ENCODE measurements around the gene SERPINE2. TPM values are rescaled to one million over a fixed set of nuclear protein-coding genes. Genes with fewer than 3 reads are reported as not detected.
A peak's percentile ranks its signal among the peaks of the same experiment; 100 is the strongest.

SERPINE2 gene
- total RNA-seq: 1 to 10 TPM; 7.4 to 7.9 TPM

DNA sequence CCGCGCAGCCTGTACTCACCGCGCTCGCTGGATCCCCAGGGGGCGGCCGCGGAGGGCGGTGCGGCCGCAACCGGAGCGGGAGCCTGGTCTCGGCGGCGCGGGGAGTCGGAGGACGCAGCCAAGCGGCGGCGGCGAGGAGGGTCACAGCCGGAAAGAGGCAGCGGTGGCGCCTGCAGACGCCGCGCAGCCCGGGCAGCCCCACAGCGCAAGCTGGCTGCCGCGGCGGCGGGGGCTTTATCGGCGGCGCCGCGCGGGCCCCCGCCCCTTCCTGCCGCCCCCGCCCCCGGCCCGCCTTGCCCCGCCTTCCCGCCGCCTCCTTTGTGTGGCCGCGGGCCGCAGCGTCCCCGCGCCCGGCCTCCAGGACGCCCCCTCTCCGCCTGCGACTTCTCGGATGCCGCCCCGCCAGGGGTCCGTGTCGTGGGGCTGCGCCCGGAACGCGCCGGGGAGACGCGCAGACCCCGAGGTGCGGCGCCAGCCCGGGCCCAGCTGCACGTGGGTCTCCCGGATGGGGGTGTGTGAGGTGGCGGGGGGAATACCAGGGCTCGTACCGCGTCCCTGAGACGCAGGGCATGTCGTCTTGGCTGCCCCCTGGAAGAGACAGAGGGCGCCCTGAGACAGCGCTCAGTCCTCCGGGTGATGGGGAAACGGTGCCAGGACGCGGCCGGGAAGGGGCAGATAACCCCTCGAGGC, at the start of gene SERPINE2:
SERPINE2 (minus strand) TSS at position 207 of the 690 bp plus-strand sequence. CDS start 37,386 bp downstream, outside the sequence.
- Mint-ChIP-seq H3K9me3 (no peaks in the 10 kb centered on the region), H3K27ac (no peak within 1 kb of the TSS), H3K27me3 (peaks cover 68% of the 10 kb centered on the region), H3K4me1 (peaks cover 15% of the 10 kb centered on the region), H3K4me3 (peak within 1 kb of the TSS; percentile 81), H3K36me3 (ENCODE audit: low read depth) (no peaks in the 10 kb centered on the region)
- peak; percentile 47 for DNase-seq
- ChIA-PET CTCF (interaction anchor here (1.2 to 1.4 kb wide), 2 partner anchors 46 to 69 kb away, joined by 3 to 5 read pairs; no protein-coding TSS in a partner anchor), POLR2A (no interaction called here)

- H3K27ac Mint-ChIP-seq: no peak overlapping the region
- no peaks in the 10 kb centered on the region for H3K36me3 Mint-ChIP-seq (ENCODE audit: low read depth)
- CTCF ChIA-PET: interaction anchor here (0.6 kb wide), 1 partner anchor 198 kb away, joined by 3 read pairs; no protein-coding TSS in a partner anchor
- H3K4me3 Mint-ChIP-seq: no peak overlapping the region
- POLR2A ChIA-PET: no interaction called here
- H3K9me3 Mint-ChIP-seq: no peaks in the 10 kb centered on the region
- DNase-seq: no peak
- peaks cover 3% of the 10 kb centered on the region for H3K27me3 Mint-ChIP-seq
- no peaks in the 10 kb centered on the region for H3K4me1 Mint-ChIP-seq
Observed at GRCh38 chr2:224086226-224086914, 47.3 kb upstream of the SERPINE2 start.

DNA sequence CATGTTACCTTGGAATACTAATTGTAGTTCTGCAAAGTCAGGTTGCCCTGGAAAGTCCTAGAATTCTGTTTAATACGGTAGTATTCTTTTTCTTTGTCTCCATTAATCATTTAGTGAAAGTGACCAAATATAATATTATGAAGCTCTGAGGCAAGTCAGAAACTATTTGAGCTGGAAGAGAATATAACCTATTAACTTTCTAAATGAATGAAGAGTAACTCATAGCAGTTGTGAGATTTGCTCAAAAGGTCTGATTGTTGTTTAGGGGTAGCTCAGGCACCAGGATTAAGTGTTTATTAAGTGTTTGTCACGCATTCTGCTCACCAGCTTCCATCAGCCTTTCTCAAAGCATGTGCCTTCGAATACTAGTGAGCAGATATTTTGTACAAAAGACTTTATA, 46.7 kb upstream of the SERPINE2 start:
- CTCF ChIA-PET: interaction anchor here (0.6 kb wide), 1 partner anchor 197 kb away, joined by 3 read pairs; no protein-coding TSS in a partner anchor

DNA sequence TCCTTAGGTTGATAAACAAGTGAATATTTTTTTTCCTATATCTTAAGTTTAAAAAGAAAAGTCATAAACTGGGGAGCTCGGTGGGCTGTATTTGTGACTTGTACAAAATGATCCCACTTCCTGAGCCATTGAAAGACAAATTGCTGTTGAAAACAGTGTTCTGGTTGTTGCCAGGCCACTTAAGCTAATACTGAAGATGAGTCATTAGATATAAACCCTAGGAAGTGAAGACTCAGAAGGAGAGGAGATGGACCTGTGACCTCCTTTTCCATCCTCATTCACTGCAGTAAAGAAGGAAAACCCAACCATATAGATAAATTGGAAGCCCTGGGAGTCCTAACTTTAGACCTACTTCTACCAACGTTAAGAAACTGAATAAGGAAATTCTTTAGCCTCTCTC, 46.2 kb upstream of the SERPINE2 start:
- H3K9me3 Mint-ChIP-seq: no peaks in the 10 kb centered on the region
- no peak for DNase-seq
- no peak overlapping the region for H3K4me3 Mint-ChIP-seq
- no peaks in the 10 kb centered on the region for H3K36me3 Mint-ChIP-seq (ENCODE audit: low read depth)
- POLR2A ChIA-PET: interaction anchor here (0.6 kb wide), 1 partner anchor 95 kb away, joined by 4 read pairs; no protein-coding TSS in a partner anchor
- H3K27me3 Mint-ChIP-seq: peaks cover 3% of the 10 kb centered on the region
- H3K4me1 Mint-ChIP-seq: no peaks in the 10 kb centered on the region
- H3K27ac Mint-ChIP-seq: no peak overlapping the region
- CTCF ChIA-PET: no interaction called here

More for the DNA sequence above, 46.7 kb upstream of the SERPINE2 start:
- H3K36me3 Mint-ChIP-seq (ENCODE audit: low read depth): no peaks in the 10 kb centered on the region
- H3K4me1 Mint-ChIP-seq: no peaks in the 10 kb centered on the region
- peaks cover 3% of the 10 kb centered on the region for H3K27me3 Mint-ChIP-seq
- POLR2A ChIA-PET: no interaction called here
- no peak overlapping the region for H3K4me3 Mint-ChIP-seq
- H3K9me3 Mint-ChIP-seq: no peaks in the 10 kb centered on the region
- no peak for DNase-seq
- no peak overlapping the region for H3K27ac Mint-ChIP-seq

DNA sequence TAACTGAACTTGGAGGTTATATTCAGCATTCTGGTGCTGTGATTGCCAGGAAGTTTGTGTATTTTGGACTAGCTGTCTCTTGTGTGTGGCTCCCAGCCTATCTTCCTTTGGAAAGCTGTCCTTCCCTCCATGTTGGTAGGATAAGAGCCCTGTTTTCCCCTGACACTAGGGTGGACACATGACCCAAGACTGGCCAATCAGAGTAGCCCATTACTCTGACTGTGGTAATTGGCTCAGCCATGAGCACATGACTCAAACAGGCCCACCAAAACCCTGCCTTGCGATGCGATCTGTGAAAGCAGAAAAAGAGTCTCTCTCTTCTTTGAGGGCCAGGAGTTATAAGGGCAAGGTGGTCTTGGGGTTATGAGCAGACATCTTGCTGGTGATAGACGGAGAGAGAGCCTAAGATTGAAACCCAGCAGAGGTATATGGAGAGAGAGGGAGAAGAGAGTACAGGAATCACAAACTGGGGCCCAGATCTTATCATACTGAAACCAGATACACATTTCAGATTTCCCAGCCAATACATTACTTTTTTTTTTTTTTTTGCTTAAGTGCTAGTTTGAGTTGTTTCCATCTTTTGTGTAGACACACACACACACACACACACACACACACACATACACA, 45.3 kb upstream of the SERPINE2 start:
- CTCF ChIA-PET: interaction anchor here (0.6 kb wide), 1 partner anchor 111 kb away, joined by 3 read pairs; no protein-coding TSS in a partner anchor
- Mint-ChIP-seq H3K4me3 (no peak overlapping the region), H3K9me3 (no peaks in the 10 kb centered on the region), H3K4me1 (no peaks in the 10 kb centered on the region), H3K36me3 (ENCODE audit: low read depth) (no peaks in the 10 kb centered on the region), H3K27me3 (peaks cover 3% of the 10 kb centered on the region), H3K27ac (no peak overlapping the region)
- no peak for DNase-seq
- POLR2A ChIA-PET: no interaction called here

- POLR2A ChIA-PET: no interaction called here
- CTCF ChIA-PET: interaction anchor here (0.6 kb wide), 1 partner anchor 112 kb away, joined by 3 read pairs; no protein-coding TSS in a partner anchor
- H3K4me3 Mint-ChIP-seq: no peak overlapping the region
- H3K27me3 Mint-ChIP-seq: peaks cover 3% of the 10 kb centered on the region
- H3K4me1 Mint-ChIP-seq: no peaks in the 10 kb centered on the region
- DNase-seq: no peak
- no peaks in the 10 kb centered on the region for H3K9me3 Mint-ChIP-seq
- H3K36me3 Mint-ChIP-seq (ENCODE audit: low read depth): no peaks in the 10 kb centered on the region
- no peak overlapping the region for H3K27ac Mint-ChIP-seq
Observed at GRCh38 chr2:224083638-224084037, 44.6 kb upstream of the SERPINE2 start.

DNA sequence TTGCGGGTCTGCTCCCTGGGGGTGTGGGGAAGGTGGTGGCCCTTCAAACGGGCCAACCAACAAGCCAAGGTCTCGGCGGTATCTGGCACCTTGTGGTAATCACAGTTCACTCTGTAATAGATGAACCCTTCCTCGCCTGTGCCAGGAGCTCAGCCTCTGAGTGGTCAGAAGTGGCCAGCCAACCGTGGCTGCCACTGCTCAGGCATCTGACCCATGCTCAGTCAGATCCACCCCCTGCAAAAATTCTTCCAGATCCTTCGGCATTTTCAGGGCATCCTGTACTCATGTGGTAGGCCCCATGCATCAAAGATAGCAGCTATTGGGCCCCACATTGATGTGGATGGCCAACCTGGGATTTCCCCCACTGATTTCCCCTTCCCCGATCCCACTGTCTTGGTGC, 39.6 kb upstream of the SERPINE2 start:
- POLR2A ChIA-PET: no interaction called here
- no peaks in the 10 kb centered on the region for H3K9me3 Mint-ChIP-seq
- CTCF ChIA-PET: no interaction called here
- no peak for DNase-seq
- H3K36me3 Mint-ChIP-seq (ENCODE audit: low read depth): no peaks in the 10 kb centered on the region
- H3K27me3 Mint-ChIP-seq: peaks cover 3% of the 10 kb centered on the region
- no peak overlapping the region for H3K27ac Mint-ChIP-seq
- no peak overlapping the region for H3K4me3 Mint-ChIP-seq
- no peaks in the 10 kb centered on the region for H3K4me1 Mint-ChIP-seq

- H3K4me1 Mint-ChIP-seq: no peaks in the 10 kb centered on the region
- no peaks in the 10 kb centered on the region for H3K36me3 Mint-ChIP-seq (ENCODE audit: low read depth)
- ChIA-PET POLR2A (no interaction called here), CTCF (no interaction called here)
- H3K4me3 Mint-ChIP-seq: no peak overlapping the region
- H3K9me3 Mint-ChIP-seq: no peaks in the 10 kb centered on the region
- peaks cover 2% of the 10 kb centered on the region for H3K27me3 Mint-ChIP-seq
- no peak overlapping the region for H3K27ac Mint-ChIP-seq
- no peak for DNase-seq
Observed at GRCh38 chr2:224077773-224078507, 38.9 kb upstream of the SERPINE2 start.

DNA sequence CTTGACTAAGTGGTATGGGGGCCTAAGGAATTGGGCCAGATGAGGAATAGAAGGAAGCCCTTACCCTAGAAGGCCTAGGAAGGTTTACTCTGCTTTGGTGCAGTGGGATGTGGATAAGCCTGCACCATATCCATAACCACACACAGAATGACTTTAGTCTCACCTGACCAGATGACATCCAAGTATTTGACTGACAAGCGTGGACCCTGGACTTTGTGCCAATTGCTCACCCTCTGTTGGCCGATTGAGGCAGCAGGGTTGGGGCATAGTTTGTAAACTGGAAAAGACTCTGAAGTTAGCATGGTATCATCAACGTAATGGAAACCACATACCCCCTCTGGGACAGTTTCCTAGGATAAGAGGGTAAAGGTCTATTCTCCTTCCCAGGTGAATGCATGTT, 36.5 kb upstream of the SERPINE2 start:
- no peaks in the 10 kb centered on the region for H3K36me3 Mint-ChIP-seq (ENCODE audit: low read depth)
- no peak for DNase-seq
- H3K4me1 Mint-ChIP-seq: no peaks in the 10 kb centered on the region
- H3K9me3 Mint-ChIP-seq: no peaks in the 10 kb centered on the region
- CTCF ChIA-PET: no interaction called here
- POLR2A ChIA-PET: no interaction called here
- no peaks in the 10 kb centered on the region for H3K27me3 Mint-ChIP-seq
- no peak overlapping the region for H3K27ac Mint-ChIP-seq
- H3K4me3 Mint-ChIP-seq: no peak overlapping the region

GRCh38 chr2:224073676-224074075, 34.6 kb upstream of the SERPINE2 start:
- Mint-ChIP-seq H3K4me3 (no peak overlapping the region), H3K27ac (no peak overlapping the region), H3K27me3 (peaks cover 4% of the 10 kb centered on the region), H3K4me1 (no peaks in the 10 kb centered on the region), H3K9me3 (no peaks in the 10 kb centered on the region), H3K36me3 (ENCODE audit: low read depth) (no peaks in the 10 kb centered on the region)
- DNase-seq: no peak
- CTCF ChIA-PET: no interaction called here
- POLR2A ChIA-PET: interaction anchor here (0.9 kb wide), 1 partner anchor 15 kb away, joined by 3 read pairs; no protein-coding TSS in a partner anchor

- Mint-ChIP-seq H3K4me1 (no peaks in the 10 kb centered on the region), H3K27ac (no peak overlapping the region), H3K27me3 (peaks cover 9% of the 10 kb centered on the region), H3K4me3 (no peak overlapping the region), H3K9me3 (no peaks in the 10 kb centered on the region), H3K36me3 (ENCODE audit: low read depth) (no peaks in the 10 kb centered on the region)
- ChIA-PET CTCF (no interaction called here), POLR2A (interaction anchor here (0.9 kb wide), 1 partner anchor 16 kb away, joined by 3 read pairs; no protein-coding TSS in a partner anchor)
- no peak for DNase-seq
Observed at GRCh38 chr2:224072541-224073188, 33.6 kb upstream of the SERPINE2 start.

DNA sequence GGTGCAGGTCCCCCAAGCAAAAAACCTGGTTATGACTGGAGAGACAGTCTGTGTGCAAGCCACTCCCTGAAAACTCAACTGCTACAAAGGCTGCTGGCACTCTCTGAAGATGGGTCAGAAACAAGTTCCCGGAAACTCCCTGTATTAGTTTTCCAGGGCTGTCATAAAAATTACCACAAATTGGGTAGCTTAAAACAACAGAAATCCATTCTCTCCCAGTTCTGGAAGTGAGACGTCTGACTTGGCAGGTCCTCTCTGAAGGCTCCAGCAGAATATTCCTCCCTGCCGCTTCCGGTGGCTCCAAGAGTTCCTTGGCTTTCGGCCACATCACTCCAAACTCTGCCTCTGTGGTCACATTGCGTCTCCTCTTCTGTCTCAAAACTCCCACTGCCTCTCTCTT, 30.1 kb upstream of the SERPINE2 start:
- ChIA-PET POLR2A (no interaction called here), CTCF (no interaction called here)
- Mint-ChIP-seq H3K27me3 (peaks cover 22% of the 10 kb centered on the region), H3K27ac (no peak overlapping the region), H3K9me3 (no peaks in the 10 kb centered on the region), H3K36me3 (ENCODE audit: low read depth) (no peaks in the 10 kb centered on the region), H3K4me3 (no peak overlapping the region), H3K4me1 (no peaks in the 10 kb centered on the region)
- DNase-seq: no peak

Data from activated CD4-positive, alpha-beta memory T cell treated with anti-CD3 and anti-CD28 coated beads, Interleukin-2, amount 10 ng/mL, durations not matched to agents 7 days and 5 days (primary cell).